Activated T-cell treated with anti-CD3 and anti-CD28 coated beads for 48 hours (primary cell): ENCODE results near the gene STXBP4.
"Not testable (repeated sequence)": the region's sequence is repeated elsewhere in the genome, so short reads cannot be mapped to it uniquely, and the experiment has no call there.

ENCODE experiments used
- DNase-seq: peaks from one replicate; pipeline ENCODE4 v3.0.0-alpha.2; 2020; ENCODE audit warnings: low read depth

Gene STXBP4

DNA sequence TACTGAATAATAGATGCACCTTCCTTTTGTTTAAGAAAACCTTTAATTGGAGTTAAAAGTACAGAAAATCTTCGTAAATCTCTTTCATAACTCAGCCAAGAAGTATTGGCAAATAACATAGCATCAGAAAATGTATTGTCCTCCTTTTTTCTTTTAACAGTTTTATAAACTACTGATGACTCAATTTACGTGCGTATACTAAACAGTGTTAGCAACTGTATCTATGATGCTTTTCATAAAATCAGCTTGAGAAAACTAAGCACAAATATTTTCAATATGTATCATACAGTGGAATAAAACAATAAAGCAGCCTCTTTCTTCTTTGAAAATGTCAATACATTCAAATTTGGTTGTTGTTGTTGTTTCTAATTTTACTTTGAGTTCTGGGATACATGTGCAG, 88.6 kb downstream of the STXBP4 start:
- no peak for DNase-seq

GRCh38 chr17:55059724-55060123, 91.2 kb downstream of the STXBP4 start:
- DNase-seq: no peak

GRCh38 chr17:55062921-55063320, 94.4 kb downstream of the STXBP4 start:
- no peak for DNase-seq

DNA sequence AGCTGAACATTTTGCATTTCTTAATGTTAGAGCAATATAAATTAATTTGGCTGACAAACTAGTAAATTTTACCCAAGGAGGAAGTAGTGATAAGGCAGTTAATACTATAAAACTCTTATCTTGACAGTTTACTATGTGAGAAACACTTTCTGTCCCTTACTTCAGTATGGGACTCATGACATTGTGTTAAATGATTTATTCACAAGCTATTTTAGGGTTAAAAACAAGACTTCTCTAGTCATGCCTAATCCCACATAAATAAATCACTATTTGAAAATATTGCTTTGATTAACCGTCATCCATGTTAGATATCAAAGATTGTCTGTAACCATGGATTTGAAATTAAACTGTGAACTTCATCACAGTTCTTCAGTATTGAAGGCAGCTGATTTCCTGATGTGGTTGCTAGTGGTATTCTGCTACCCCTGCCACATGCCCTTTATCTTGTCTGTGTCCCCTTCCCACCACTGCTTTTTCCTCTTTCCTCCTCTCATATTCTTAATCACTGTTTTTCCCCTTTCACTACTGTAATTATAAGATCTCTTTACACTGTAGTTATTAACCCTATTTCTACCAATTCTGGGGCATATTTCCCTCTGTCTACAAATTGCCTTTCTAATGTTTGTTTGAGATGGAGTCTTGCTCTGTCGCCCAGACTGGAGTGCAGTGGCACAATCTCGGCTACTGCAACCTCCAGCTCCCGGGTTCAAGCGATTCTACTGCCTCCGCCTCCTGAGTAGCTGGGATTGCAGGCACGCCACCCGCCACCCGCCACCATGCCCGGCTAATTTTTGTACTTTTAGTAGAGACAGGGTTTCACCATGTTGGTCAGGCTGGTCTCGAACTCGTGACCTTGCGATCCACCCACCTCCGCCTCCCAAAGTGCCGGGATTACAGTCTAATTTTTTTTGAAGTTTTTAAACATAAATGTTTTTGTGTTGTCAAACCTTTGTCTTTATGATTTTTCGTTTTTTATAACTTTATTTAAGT, 95.6 kb downstream of the STXBP4 start:
- DNase-seq: no peak

DNA sequence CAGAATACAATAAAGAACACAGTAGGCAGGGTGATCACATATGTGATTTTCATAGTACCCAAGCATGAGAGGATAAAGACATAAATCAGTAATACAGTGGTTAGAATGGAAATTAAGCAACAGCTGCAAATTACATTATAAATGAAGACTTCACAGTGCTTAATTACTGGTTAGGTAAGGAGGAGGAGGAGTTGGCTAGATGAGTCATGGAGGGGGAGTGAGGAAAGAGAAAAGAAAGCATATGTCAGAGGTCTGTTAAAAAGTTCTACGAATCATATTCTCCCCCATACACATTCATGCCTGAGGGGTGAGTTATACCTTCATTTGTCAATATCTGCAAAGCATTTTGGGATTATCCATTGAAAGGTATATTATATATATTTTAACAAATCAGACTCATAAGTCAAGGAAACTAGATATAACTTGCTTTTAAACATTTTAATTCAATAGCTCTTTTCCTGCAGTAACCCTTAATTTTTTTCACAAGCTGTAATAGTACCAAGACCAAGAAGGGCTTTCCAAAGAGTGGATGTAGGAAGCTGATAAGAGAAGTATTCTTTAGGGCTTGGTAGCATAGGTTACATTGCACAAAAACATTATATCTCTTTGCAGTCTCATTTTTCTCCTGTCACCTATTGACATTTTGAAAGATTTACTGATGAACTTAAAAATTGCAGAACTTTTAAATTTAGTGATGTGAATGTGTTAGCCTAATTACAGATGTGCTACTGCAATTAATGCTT, 99.3 kb downstream of the STXBP4 start:
- DNase-seq: no peak

DNA sequence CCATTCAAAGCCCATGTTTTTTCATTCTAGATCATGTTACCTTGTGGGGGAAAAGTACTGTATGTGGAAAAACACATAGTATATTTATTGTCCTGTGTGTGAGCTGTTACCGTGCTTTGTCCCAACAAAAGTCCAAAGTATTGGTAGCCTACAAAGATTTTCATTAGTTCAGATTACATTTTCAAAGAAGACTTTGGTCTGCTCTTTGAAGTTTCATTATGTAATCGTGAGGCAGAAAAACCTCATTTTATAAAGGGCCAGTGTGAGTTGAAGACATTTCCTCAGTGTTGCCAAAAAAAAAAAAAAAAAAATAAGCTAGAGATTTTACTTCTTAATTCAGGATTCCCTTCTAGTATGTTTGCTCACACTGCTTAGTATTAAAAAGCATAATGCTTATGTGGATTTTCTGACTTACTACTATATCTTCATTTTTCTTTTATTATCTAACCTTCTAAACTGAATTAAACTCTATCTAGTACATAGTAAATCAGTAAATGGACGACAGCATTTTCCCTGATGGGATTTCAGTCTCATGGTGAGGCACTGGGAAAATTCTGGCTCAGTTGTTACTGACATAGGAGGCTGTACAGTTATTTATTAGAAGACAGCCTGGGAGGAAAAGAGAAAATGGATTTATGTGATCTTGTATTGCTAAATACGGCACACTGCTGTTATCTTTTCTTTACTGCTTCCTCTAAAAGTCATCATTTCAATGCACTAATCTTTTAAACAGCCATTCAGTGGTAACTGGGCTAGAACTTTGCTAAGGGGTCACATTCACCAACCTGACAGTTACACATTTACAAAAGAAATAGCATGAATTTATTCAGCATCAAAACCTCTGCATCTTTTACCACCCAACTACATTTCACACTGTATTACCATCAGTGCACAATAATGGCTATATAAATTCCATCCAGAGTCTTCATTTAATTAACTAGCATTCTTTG, 100.6 kb downstream of the STXBP4 start:
- DNase-seq: no peak

DNA sequence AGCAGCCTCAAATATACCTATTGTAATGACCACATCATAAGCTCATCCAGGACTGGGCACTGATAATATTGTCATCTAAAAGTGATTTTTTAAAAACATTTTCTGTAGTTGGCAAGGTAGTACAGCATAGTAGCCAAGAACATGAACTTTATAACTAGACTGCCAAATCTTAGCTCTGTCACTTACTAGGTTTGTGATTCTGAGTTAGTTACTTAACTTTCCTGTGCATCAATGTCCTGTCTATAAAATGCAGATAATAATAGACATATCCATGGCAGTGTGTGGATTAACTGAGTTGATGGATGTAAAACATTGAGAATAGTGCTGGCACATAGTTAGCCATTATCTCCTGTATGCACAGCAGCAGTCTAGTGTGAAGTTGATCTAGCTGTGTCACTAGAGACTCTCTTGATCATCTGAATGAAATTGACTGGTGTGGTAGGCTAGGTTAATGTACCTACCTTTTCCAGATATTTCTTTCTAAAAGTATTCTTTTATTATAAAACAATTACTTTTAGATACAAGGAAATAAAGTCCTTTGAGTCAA, 101.5 kb downstream of the STXBP4 start:
- no peak for DNase-seq

GRCh38 chr17:55072898-55073297, 104.3 kb downstream of the STXBP4 start:
- no peak for DNase-seq

DNA sequence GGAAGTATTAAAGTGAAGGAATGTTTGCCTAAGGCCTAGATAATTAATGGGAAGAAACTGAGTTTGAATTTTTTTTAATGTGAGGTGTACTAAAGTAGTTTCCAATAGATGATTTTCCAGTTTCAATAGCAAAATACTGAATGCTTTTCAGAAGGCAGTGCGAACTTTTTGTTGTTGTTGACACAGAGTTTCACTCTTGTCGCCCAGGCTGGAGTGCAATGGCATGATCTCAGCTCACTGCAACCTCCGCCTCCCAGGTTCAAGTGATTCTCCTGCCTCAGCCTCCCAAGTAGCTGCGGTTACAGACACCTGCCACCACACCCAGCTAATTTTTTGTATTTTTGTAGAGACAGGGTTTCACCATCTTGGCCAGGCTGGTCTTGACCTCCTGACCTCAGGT, 104.9 kb downstream of the STXBP4 start:
- not testable (repeated sequence) for DNase-seq

DNA sequence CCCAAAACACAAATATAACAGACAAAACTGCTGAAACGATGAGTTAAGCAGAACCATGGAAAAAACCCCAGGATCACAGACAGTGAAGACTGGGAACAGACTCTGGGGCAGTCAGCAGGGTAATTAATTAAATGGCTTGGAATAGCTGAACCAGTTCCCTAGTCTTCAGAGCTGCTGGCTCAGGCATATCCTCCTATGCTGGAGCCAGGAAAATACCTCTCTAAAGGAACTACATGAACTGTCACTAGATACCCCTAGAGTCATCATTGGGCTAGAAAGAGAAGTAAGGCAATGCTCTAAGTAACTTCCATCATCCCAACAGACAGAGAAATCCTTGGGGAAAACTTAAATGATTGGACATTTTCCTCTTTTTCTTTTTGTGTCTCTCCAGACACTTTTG, 113.0 kb downstream of the STXBP4 start:
- DNase-seq: no peak

DNA sequence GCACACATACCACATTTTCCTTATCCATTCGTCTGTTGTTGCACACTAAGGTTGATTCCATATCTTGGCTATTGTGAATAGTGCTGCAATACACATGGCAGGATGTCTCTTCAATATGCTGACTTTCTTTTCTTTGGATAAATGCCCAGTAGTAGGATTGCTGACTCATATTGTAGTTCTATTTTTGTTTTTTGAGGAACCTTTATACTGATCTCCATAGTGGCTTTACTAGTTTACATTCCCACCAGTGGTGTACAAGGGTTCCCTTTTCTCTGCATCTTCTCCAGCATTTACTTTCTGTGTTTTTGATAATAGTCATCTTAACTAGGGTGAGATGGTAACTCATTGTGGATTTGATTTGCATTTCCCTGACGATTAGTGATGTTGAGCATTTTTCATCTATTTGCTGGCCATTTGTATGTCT, 118.1 kb downstream of the STXBP4 start:
- no peak for DNase-seq

- no peak for DNase-seq
Measured at GRCh38 chr17:55089256-55089655, 120.7 kb downstream of the STXBP4 start.

DNA sequence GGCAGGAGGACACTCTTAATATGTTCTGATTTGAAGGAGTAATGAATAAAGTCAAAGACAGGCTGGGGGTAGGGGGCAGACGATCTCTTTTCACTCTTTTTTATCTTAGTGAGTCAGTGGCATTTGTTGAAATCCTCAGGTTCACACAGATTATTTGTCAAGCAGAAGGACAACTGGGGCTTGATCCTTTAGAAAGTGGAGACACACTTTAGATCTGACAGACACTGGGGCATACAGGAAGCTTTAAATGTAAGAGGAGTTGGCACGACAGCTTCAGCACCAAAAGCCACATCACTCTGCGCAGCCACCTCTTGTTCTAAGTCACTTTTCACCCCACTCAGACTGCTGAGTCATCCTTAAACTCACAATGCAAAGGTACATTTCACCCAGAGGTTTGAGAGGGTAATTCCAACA, 121.5 kb downstream of the STXBP4 start:
- DNase-seq: peak; percentile 11

DNA sequence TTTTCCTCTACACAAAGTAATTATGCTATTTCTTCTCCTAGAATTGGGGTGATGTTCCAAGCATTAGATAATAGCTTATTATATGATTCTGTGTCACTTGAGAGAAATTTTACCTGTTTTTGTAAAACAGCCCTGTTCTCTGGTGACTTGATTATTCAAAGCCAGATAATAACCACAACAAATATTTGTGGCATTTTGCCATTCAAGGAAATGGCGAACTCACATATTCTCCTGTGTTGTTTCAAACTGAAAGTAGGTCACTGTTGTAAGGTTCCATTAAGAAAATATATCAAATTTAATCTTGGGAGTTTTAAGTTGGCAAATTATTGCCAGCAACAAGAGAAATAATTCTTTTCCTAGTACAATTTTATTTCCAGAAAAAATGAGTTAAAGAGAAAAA, 124.8 kb downstream of the STXBP4 start:
- DNase-seq: no peak

DNA sequence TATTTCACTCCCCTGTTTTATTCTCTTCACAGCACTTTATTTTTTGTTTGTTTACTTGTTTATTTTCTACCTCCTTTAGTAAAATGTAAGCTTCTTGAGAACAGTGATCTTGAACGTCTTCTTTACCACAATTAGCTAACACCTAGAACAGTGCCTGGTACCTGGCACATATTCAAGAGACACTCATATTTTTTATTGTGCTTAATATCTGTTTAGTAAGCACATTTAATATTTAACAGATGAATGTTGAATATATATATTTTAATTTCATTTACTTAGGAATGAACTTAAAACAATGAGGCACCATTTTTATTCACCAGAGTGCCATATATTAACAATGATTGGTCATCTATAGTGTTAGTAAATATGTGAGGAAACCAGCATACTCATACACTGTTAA, 130.2 kb downstream of the STXBP4 start:
- DNase-seq: no peak

GRCh38 chr17:55110521-55110920, 142.0 kb downstream of the STXBP4 start:
- DNase-seq: no peak

- DNase-seq: no peak
Measured at GRCh38 chr17:55114283-55114682, 145.7 kb downstream of the STXBP4 start.

DNA sequence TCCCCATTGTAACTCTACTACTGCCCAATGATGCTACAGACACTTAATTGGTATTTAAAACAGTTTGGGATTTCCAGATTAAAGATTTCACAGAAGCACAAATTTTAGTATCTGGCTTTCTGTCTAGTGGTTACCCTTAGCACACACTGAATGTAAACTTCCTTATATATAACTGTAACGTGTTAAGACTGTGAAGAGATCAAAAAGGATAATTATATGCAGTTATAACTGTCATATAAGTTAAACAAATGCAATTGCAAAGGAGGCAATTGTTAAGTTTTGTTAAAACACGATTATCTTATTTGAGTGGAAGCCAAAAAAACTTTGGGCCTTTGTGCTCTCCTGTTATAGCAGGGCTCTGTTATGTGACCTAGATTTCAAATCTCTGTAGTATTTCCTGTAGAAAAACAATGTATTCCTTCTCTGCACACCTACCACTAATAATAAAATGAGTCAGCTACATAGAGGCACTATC, 147.9 kb downstream of the STXBP4 start:
- DNase-seq: no peak

DNA sequence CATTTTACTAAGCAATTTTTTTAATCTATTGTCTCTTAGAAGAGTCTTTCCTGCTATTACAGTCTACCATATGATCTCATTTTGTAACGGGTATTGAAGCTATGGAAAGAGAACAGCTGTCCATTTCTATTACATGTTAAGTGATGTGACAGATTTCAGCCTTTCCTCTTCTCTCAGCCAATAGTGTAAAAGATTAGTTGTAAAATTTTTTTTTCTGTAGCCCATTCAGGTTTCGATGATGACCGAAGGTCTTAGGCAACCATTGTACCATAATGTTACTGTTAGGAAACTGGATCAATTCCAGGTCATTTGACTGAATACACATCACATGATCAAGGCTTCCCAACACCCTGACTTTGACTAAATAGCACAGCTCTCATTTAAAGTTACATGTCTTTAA, 148.6 kb downstream of the STXBP4 start:
- DNase-seq: no peak

DNA sequence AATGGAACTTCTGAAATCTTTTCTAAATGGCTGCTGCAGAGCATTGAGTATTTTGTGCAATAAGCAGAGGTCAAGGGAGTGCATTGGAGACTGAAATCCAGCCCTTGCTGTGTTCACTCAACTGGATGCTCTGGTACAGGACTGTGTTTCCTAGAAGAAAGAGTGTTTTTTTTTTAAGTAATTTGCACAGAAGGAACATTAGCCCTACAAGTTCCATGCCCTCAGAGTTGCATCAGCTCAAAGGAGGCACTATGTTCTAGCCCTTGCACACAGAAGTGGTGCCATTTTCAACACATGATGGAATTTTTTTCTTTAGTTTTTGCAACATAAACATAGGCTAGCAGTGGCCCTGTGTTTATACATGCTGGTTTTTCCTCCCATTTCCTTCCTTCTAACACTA, 152.1 kb downstream of the STXBP4 start:
- no peak for DNase-seq

DNA sequence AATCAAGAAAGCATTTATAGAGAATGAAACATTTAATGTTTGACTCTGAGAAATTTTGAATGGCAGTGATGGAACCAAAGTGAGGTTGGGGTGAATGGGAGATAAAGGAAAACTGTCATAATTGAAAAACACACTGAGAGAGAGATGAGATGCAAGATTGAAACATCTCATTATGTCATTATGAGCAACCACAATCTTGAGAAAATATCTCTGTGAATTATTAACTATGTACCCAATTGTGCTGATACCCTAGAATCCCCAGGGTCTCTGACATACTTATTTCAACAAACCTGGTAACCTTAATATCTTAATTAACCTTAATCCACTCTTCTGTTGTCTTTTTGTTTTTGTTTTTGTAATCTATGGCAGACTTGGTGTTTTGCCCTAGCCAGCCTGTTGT, 152.7 kb downstream of the STXBP4 start:
- DNase-seq: no peak

DNA sequence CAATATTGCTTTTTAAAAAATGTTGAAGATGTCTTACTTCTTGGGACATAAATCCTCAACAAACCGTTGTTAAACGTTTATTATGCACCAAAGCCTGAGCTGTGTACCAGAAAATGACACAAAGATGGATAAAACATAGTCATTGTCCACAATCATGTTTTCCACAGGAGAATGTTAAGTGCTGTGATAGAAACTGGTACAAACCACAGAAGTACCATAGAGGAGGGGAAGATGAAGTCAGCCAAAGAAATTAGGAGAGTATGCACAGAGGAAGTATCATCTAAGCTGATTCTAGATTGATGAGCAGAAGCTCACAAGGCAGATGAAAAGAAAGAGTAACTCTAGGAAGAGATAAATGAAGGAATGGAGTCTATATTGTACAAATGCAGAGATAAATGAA, 153.5 kb downstream of the STXBP4 start:
- DNase-seq: no peak
